ENCODE data around the gene MDN1.
"Not testable (repeated sequence)": the region's sequence is repeated elsewhere in the genome, so short reads cannot be mapped to it uniquely, and the experiment has no call there.

The MDN1 gene

GRCh38 chr6:89786970-89787369, 32.6 kb downstream of the MDN1 start:
- H3K27ac ChIP-seq (ENCODE audit: low read length), result no peak overlapping the region
- H3K9ac ChIP-seq (ENCODE audit: low read length), result no peak overlapping the region
- H3K9me3 ChIP-seq (ENCODE audit: control insufficient read depth, low read depth, low read length), result no peaks in the 10 kb centered on the region
- H3K4me1 ChIP-seq (ENCODE audit: control insufficient read depth, low read depth, low read length), result no peaks in the 10 kb centered on the region
- no peaks in the 10 kb centered on the region for H3K27me3 ChIP-seq (ENCODE audit: control insufficient read depth, insufficient read depth, low read length)
- H3K4me3 ChIP-seq (ENCODE audit: low read length), result no peak overlapping the region
- peaks cover 81% of the 10 kb centered on the region for H3K36me3 ChIP-seq (ENCODE audit: control insufficient read depth, low read depth, low read length)

GRCh38 chr6:89784838-89785237, 34.8 kb downstream of the MDN1 start:
- Histone ChIP-seq H3K36me3 (ENCODE audit: control insufficient read depth, low read depth, low read length) (peaks cover 83% of the 10 kb centered on the region), H3K27ac (ENCODE audit: low read length) (no peak overlapping the region), H3K4me3 (ENCODE audit: low read length) (no peak overlapping the region), H3K9me3 (ENCODE audit: control insufficient read depth, low read depth, low read length) (no peaks in the 10 kb centered on the region), H3K4me1 (ENCODE audit: control insufficient read depth, low read depth, low read length) (no peaks in the 10 kb centered on the region), H3K9ac (ENCODE audit: low read length) (no peak overlapping the region), H3K27me3 (ENCODE audit: control insufficient read depth, insufficient read depth, low read length) (no peaks in the 10 kb centered on the region)

- peaks cover 81% of the 10 kb centered on the region for H3K36me3 ChIP-seq (ENCODE audit: control insufficient read depth, low read depth, low read length)
- not testable (repeated sequence) for H3K9ac ChIP-seq (ENCODE audit: low read length); H3K27me3 ChIP-seq (ENCODE audit: control insufficient read depth, insufficient read depth, low read length); H3K4me1 ChIP-seq (ENCODE audit: control insufficient read depth, low read depth, low read length); H3K9me3 ChIP-seq (ENCODE audit: control insufficient read depth, low read depth, low read length); H3K4me3 ChIP-seq (ENCODE audit: low read length); H3K27ac ChIP-seq (ENCODE audit: low read length)
Measured at GRCh38 chr6:89783293-89783692, 36.3 kb downstream of the MDN1 start.

GRCh38 chr6:89782222-89782621, 37.4 kb downstream of the MDN1 start:
- Histone ChIP-seq H3K9ac (ENCODE audit: low read length) (no peak overlapping the region), H3K36me3 (ENCODE audit: control insufficient read depth, low read depth, low read length) (peaks cover 77% of the 10 kb centered on the region), H3K4me3 (ENCODE audit: low read length) (no peak overlapping the region), H3K9me3 (ENCODE audit: control insufficient read depth, low read depth, low read length) (no peaks in the 10 kb centered on the region), H3K27me3 (ENCODE audit: control insufficient read depth, insufficient read depth, low read length) (no peaks in the 10 kb centered on the region), H3K4me1 (ENCODE audit: control insufficient read depth, low read depth, low read length) (no peaks in the 10 kb centered on the region), H3K27ac (ENCODE audit: low read length) (no peak overlapping the region)

- Histone ChIP-seq H3K36me3 (ENCODE audit: control insufficient read depth, low read depth, low read length) (peaks cover 80% of the 10 kb centered on the region), H3K27ac (ENCODE audit: low read length) (no peak overlapping the region), H3K4me3 (ENCODE audit: low read length) (no peak overlapping the region), H3K9ac (ENCODE audit: low read length) (no peak overlapping the region), H3K4me1 (ENCODE audit: control insufficient read depth, low read depth, low read length) (no peaks in the 10 kb centered on the region), H3K27me3 (ENCODE audit: control insufficient read depth, insufficient read depth, low read length) (no peaks in the 10 kb centered on the region), H3K9me3 (ENCODE audit: control insufficient read depth, low read depth, low read length) (no peaks in the 10 kb centered on the region)
Measured at GRCh38 chr6:89781070-89782034, 38.2 kb downstream of the MDN1 start.

GRCh38 chr6:89777455-89777854, 42.1 kb downstream of the MDN1 start:
- Histone ChIP-seq H3K36me3 (ENCODE audit: control insufficient read depth, low read depth, low read length) (peaks cover 84% of the 10 kb centered on the region), H3K27ac (ENCODE audit: low read length) (no peak overlapping the region), H3K9me3 (ENCODE audit: control insufficient read depth, low read depth, low read length) (no peaks in the 10 kb centered on the region)

GRCh38 chr6:89776583-89777233, 42.9 kb downstream of the MDN1 start:
- Histone ChIP-seq H3K9ac (ENCODE audit: low read length) (no peak overlapping the region), H3K27me3 (ENCODE audit: control insufficient read depth, insufficient read depth, low read length) (no peaks in the 10 kb centered on the region), H3K4me1 (ENCODE audit: control insufficient read depth, low read depth, low read length) (no peaks in the 10 kb centered on the region), H3K9me3 (ENCODE audit: control insufficient read depth, low read depth, low read length) (no peaks in the 10 kb centered on the region), H3K36me3 (ENCODE audit: control insufficient read depth, low read depth, low read length) (peaks cover 87% of the 10 kb centered on the region), H3K4me3 (ENCODE audit: low read length) (no peak overlapping the region), H3K27ac (ENCODE audit: low read length) (no peak overlapping the region)

More at GRCh38 chr6:89777455-89777854, 42.1 kb downstream of the MDN1 start:
- Histone ChIP-seq H3K9ac (ENCODE audit: low read length) (no peak overlapping the region), H3K4me3 (ENCODE audit: low read length) (no peak overlapping the region), H3K4me1 (ENCODE audit: control insufficient read depth, low read depth, low read length) (no peaks in the 10 kb centered on the region), H3K27me3 (ENCODE audit: control insufficient read depth, insufficient read depth, low read length) (no peaks in the 10 kb centered on the region)

GRCh38 chr6:89775150-89775549, 44.4 kb downstream of the MDN1 start:
- no peak overlapping the region for H3K4me3 ChIP-seq (ENCODE audit: low read length)
- no peaks in the 10 kb centered on the region for H3K4me1 ChIP-seq (ENCODE audit: control insufficient read depth, low read depth, low read length)
- no peaks in the 10 kb centered on the region for H3K9me3 ChIP-seq (ENCODE audit: control insufficient read depth, low read depth, low read length)
- H3K27me3 ChIP-seq (ENCODE audit: control insufficient read depth, insufficient read depth, low read length), result no peaks in the 10 kb centered on the region
- H3K36me3 ChIP-seq (ENCODE audit: control insufficient read depth, low read depth, low read length), result peaks cover 86% of the 10 kb centered on the region
- H3K27ac ChIP-seq (ENCODE audit: low read length), result no peak overlapping the region
- no peak overlapping the region for H3K9ac ChIP-seq (ENCODE audit: low read length)

- H3K36me3 ChIP-seq (ENCODE audit: control insufficient read depth, low read depth, low read length), result peaks cover 85% of the 10 kb centered on the region
- H3K27me3 ChIP-seq (ENCODE audit: control insufficient read depth, insufficient read depth, low read length), result no peaks in the 10 kb centered on the region
Measured at GRCh38 chr6:89769572-89769971, 50.0 kb downstream of the MDN1 start.

GRCh38 chr6:89768324-89768723, 51.3 kb downstream of the MDN1 start:
- no peak overlapping the region for H3K9ac ChIP-seq (ENCODE audit: low read length)
- no peaks in the 10 kb centered on the region for H3K9me3 ChIP-seq (ENCODE audit: control insufficient read depth, low read depth, low read length)
- no peak overlapping the region for H3K4me3 ChIP-seq (ENCODE audit: low read length)
- H3K27me3 ChIP-seq (ENCODE audit: control insufficient read depth, insufficient read depth, low read length), result no peaks in the 10 kb centered on the region
- H3K27ac ChIP-seq (ENCODE audit: low read length), result no peak overlapping the region
- H3K36me3 ChIP-seq (ENCODE audit: control insufficient read depth, low read depth, low read length), result peaks cover 86% of the 10 kb centered on the region
- H3K4me1 ChIP-seq (ENCODE audit: control insufficient read depth, low read depth, low read length), result no peaks in the 10 kb centered on the region

More at GRCh38 chr6:89769572-89769971, 50.0 kb downstream of the MDN1 start:
- H3K4me1 ChIP-seq (ENCODE audit: control insufficient read depth, low read depth, low read length), result no peaks in the 10 kb centered on the region
- H3K9ac ChIP-seq (ENCODE audit: low read length), result no peak overlapping the region
- no peak overlapping the region for H3K4me3 ChIP-seq (ENCODE audit: low read length)
- H3K9me3 ChIP-seq (ENCODE audit: control insufficient read depth, low read depth, low read length), result no peaks in the 10 kb centered on the region
- no peak overlapping the region for H3K27ac ChIP-seq (ENCODE audit: low read length)

GRCh38 chr6:89763550-89763949, 56.0 kb downstream of the MDN1 start:
- Histone ChIP-seq H3K27me3 (ENCODE audit: control insufficient read depth, insufficient read depth, low read length) (no peaks in the 10 kb centered on the region), H3K36me3 (ENCODE audit: control insufficient read depth, low read depth, low read length) (peaks cover 78% of the 10 kb centered on the region)

More at GRCh38 chr6:89763550-89763949, 56.0 kb downstream of the MDN1 start:
- no peaks in the 10 kb centered on the region for H3K9me3 ChIP-seq (ENCODE audit: control insufficient read depth, low read depth, low read length)
- H3K9ac ChIP-seq (ENCODE audit: low read length), result no peak overlapping the region
- H3K27ac ChIP-seq (ENCODE audit: low read length), result no peak overlapping the region
- no peak overlapping the region for H3K4me3 ChIP-seq (ENCODE audit: low read length)
- H3K4me1 ChIP-seq (ENCODE audit: control insufficient read depth, low read depth, low read length), result no peaks in the 10 kb centered on the region

Data from iPS-18a (cell line).